Chondrocyte (in vitro differentiated cells): ENCODE measurements around the gene PIK3R6. TPM values are rescaled to one million over a fixed set of nuclear protein-coding genes. Genes with fewer than 3 reads are reported as not detected.

ENCODE experiments used
- DNase-seq: peaks from one replicate; pipeline ENCODE4 v3.0.0; 2021; ENCODE audit warnings: mixed read lengths, low spot score
- H3K27ac Mint-ChIP-seq: one replicate; pipeline ENCODE4 v1.8.0; 2021; ENCODE audit warnings: mild to moderate bottlenecking, moderate library complexity, mixed read lengths; ENCODE audit not compliant: unreplicated experiment
- H3K27me3 Mint-ChIP-seq: 2 replicates; pipeline ENCODE4 v1.8.0; 2021; ENCODE audit warnings: low read depth, mixed read lengths
- H3K36me3 Mint-ChIP-seq: 2 replicates; pipeline ENCODE4 v1.8.0; 2021; ENCODE audit warnings: low read depth, mixed read lengths
- H3K4me1 Mint-ChIP-seq: 2 replicates; pipeline ENCODE4 v1.8.0; 2021; ENCODE audit warnings: low read depth, mild to moderate bottlenecking, mixed read lengths
- H3K4me3 Mint-ChIP-seq: one replicate; pipeline ENCODE4 v1.8.0; 2021; ENCODE audit warnings: mild to moderate bottlenecking, moderate library complexity, mixed read lengths; ENCODE audit not compliant: unreplicated experiment
- H3K9me3 Mint-ChIP-seq: 2 replicates; pipeline ENCODE4 v1.8.0; 2021; ENCODE audit warnings: low read depth, mixed read lengths
- CTCF ChIP-seq: fragments of 200-600 bp; sonication (generic); IDR thresholded peaks from 2 replicates; pipeline ENCODE4 v1.5.0; 2021; ENCODE audit warnings: antibody characterized with exemption, mild to moderate bottlenecking, moderate library complexity
- total RNA-seq: library from RNA; stranded (reverse); gene quantifications from 3 replicates; pipeline ENCODE4 v1.2.1, GENCODE V29; 2021

Gene PIK3R6
- total RNA-seq, 1 donor from 2014 or later, result not detected

GRCh38 chr17:8893621-8894201, 26.2 kb upstream of the PIK3R6 start:
- no peak for TF ChIP-seq CTCF
- Mint-ChIP-seq H3K4me1 (peaks cover 8% of the 10 kb centered on the region), H3K9me3 (no peaks in the 10 kb centered on the region), H3K36me3 (no peaks in the 10 kb centered on the region), H3K27me3 (peaks cover under 1% of the 10 kb centered on the region), H3K4me3 (no peak overlapping the region), H3K27ac (no peak overlapping the region)
- DNase-seq, result no peak

GRCh38 chr17:8893059-8893458, 25.6 kb upstream of the PIK3R6 start:
- H3K9me3 Mint-ChIP-seq, result no peaks in the 10 kb centered on the region
- TF ChIP-seq CTCF, result no peak
- no peaks in the 10 kb centered on the region for H3K27me3 Mint-ChIP-seq

GRCh38 chr17:8892338-8892690, 24.8 kb upstream of the PIK3R6 start:
- Mint-ChIP-seq H3K9me3 (no peaks in the 10 kb centered on the region), H3K27ac (no peak overlapping the region), H3K27me3 (no peaks in the 10 kb centered on the region), H3K4me3 (no peak overlapping the region), H3K4me1 (peaks cover 8% of the 10 kb centered on the region), H3K36me3 (no peaks in the 10 kb centered on the region)
- no peak for DNase-seq
- no peak for TF ChIP-seq CTCF

More at GRCh38 chr17:8893059-8893458, 25.6 kb upstream of the PIK3R6 start:
- Mint-ChIP-seq H3K36me3 (no peaks in the 10 kb centered on the region), H3K27ac (no peak overlapping the region), H3K4me1 (peaks cover 8% of the 10 kb centered on the region), H3K4me3 (no peak overlapping the region)
- DNase-seq, result no peak

GRCh38 chr17:8890671-8891070, 23.2 kb upstream of the PIK3R6 start:
- Mint-ChIP-seq H3K9me3 (no peaks in the 10 kb centered on the region), H3K4me1 (peaks cover 8% of the 10 kb centered on the region), H3K4me3 (no peak overlapping the region), H3K27me3 (no peaks in the 10 kb centered on the region), H3K36me3 (no peaks in the 10 kb centered on the region), H3K27ac (no peak overlapping the region)
- no peak for DNase-seq
- no peak for TF ChIP-seq CTCF

GRCh38 chr17:8889458-8890210, 22.2 kb upstream of the PIK3R6 start:
- Mint-ChIP-seq H3K4me3 (no peak overlapping the region), H3K27ac (no peak overlapping the region), H3K4me1 (peaks cover 3% of the 10 kb centered on the region), H3K9me3 (no peaks in the 10 kb centered on the region), H3K27me3 (no peaks in the 10 kb centered on the region), H3K36me3 (no peaks in the 10 kb centered on the region)
- no peak for DNase-seq
- TF ChIP-seq CTCF, result no peak
